ENCODE data around the gene KAZN. TPM values are rescaled to one million over a fixed set of nuclear protein-coding genes. Genes with fewer than 3 reads are reported as not detected.

Gene KAZN
- total and polyA plus RNA-seq, 2 of the 8 experiments (the other 6 are each of a cell fraction or from before 2014, with no cell fraction given), result 3.7 to 11.8 TPM

GRCh38 chr1:14835725-14836124 is 237.2 kb downstream of the KAZN start (continued):
- TF ChIP-seq TBP (IDR thresholded peaks at IDR 0.05; ENCODE audit: low read depth, low read length) (no peak), RBBP5 (IDR thresholded peaks at IDR 0.05; ENCODE audit: borderline replicate concordance, low read depth, low read length) (no peak), ASH2L (IDR thresholded peaks at IDR 0.05; ENCODE audit: low read length) (no peak), POLR2AphosphoS5 (IDR thresholded peaks at IDR 0.05; ENCODE audit: low read depth, low read length) (no peak)
- TF ChIP-seq, protein P1, sequence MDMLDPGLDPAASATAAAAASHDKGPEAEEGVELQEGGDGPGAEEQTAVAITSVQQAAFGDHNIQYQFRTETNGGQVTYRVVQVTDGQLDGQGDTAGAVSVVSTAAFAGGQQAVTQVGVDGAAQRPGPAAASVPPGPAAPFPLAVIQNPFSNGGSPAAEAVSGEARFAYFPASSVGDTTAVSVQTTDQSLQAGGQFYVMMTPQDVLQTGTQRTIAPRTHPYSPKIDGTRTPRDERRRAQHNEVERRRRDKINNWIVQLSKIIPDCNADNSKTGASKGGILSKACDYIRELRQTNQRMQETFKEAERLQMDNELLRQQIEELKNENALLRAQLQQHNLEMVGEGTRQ (IDR thresholded peaks at IDR 0.05; ENCODE audit: low read length), result no peak
